Prostate gland (tissue), 2 donors: Measurements from ENCODE around the gene HSPG2. TPM values are rescaled to one million over a fixed set of nuclear protein-coding genes. Genes with fewer than 3 reads are reported as not detected.
A peak's percentile ranks its signal among the peaks of the same experiment; 100 is the strongest.

ENCODE experiments used
- DNase-seq: peaks from one replicate; pipeline ENCODE4 v3.0.0-alpha.2; 2019; ENCODE audit warnings: low spot score
- H3K27ac ChIP-seq, 2 donors: fragments of 200-600 bp; sonication (generic); 2 replicates each; pipeline ENCODE4 v1.5.1; 2017 to 2019
- H3K27me3 ChIP-seq: fragments of 200-600 bp; sonication (generic); replicated peaks from 2 replicates; pipeline ENCODE4 v1.5.1; 2019; ENCODE audit not compliant: insufficient read depth
- H3K36me3 ChIP-seq, 2 donors: fragments of 200-600 bp; sonication (generic); 1 replicate in 1 of 2; 2 replicates in 1 of 2; pipeline versions ENCODE4 v1.5.1 to v1.8.1; 2017 to 2019
- H3K4me1 ChIP-seq: fragments of 200-600 bp; sonication (generic); replicated peaks from 2 replicates; pipeline ENCODE4 v1.5.1; 2019
- H3K4me3 ChIP-seq, 2 donors: fragments of 200-600 bp; sonication (generic); 2 replicates each; pipeline ENCODE4 v1.5.1; 2017 to 2019
- H3K9me3 ChIP-seq: fragments of 200-600 bp; sonication (generic); 2 replicates; pipeline ENCODE4 v1.5.1; 2017
- POLR2A ChIP-seq: fragments of 450-650 bp; IDR thresholded peaks from one replicate; pipeline ENCODE4 v1.6.1; 2016; ENCODE audit warnings: antibody characterized with exemption, mild to moderate bottlenecking
- POLR2AphosphoS5 ChIP-seq: sonication (generic); formaldehyde crosslinking; IDR thresholded peaks from one replicate; pipeline ENCODE4 v1.6.1; 2017; ENCODE audit warnings: antibody characterized with exemption
- WGBS: methylation state at CpG from one replicate; pipeline ENCODE4 v1.1.5; 2018; 5-methylcytosine and 5-hydroxymethylcytosine counted together
- intact Hi-C: fragments of 100-400 bp; cut with DNase I; formaldehyde crosslinking; loops from one replicate; pipeline ENCODE4 v1.14.2; 2022
- total RNA-seq, 2 donors: library from RNA; depleted of rRNA; stranded (reverse); fragments of >200 nt; gene quantifications; one replicate each; pipeline ENCODE4 v1.1.0, GENCODE V29; 2016
- TF ChIP-seq, protein P1 (sequence below), 4 experiments: fragments of 200-600 bp in 2 of 4; fragments of 450-650 bp in 2 of 4; sonication (generic) in 2 of 4; IDR thresholded peaks; 1 replicate in 3 of 4; 2 replicates in 1 of 4; pipeline ENCODE4 v1.5.1; 2016 to 2019; ENCODE audit warnings: antibody characterized with exemption in 4 of 4, mild to moderate bottlenecking in 2 of 4, moderate library complexity in 2 of 4

Gene HSPG2
- total RNA-seq, 2 donors from 2014 or later, result 135 to 257 TPM

DNA sequence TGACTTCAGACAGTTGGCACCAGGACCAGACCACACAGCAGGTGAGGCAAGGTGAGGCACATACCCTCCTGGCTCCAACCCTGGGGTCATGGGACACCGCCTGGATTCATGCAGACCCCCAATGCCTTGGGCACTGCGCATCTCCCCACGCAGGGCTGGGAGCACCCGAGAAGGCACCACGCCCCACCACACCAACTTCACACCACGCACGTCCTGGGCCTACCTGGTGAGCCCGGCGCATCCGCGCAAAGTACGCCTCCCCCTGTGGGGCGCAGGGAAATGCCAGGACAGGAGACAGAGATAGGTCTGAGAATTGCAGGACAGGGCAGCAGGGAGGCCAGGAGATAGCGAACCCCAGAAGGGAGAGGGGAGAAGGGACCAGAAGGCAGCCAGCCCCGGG is 66.5 kb downstream of the HSPG2 start:
- no peak overlapping the region for H3K4me3 ChIP-seq
- intact Hi-C loops, result no loop called here
- no peak for DNase-seq
- H3K27me3 ChIP-seq, result no peaks in the 10 kb centered on the region
- 93% methylated on average over 14 of the region's 15 CpGs for WGBS
- H3K36me3 ChIP-seq, result peaks cover 9 to 12% of the 10 kb centered on the region in 2 donors
- H3K9me3 ChIP-seq, result no peaks in the 10 kb centered on the region
- H3K27ac ChIP-seq, result peak overlapping the region in 1 of 2 donors; percentile 37
- H3K4me1 ChIP-seq, result peaks cover 8% of the 10 kb centered on the region
- no peak for TF ChIP-seq POLR2AphosphoS5
- TF ChIP-seq, protein P1, sequence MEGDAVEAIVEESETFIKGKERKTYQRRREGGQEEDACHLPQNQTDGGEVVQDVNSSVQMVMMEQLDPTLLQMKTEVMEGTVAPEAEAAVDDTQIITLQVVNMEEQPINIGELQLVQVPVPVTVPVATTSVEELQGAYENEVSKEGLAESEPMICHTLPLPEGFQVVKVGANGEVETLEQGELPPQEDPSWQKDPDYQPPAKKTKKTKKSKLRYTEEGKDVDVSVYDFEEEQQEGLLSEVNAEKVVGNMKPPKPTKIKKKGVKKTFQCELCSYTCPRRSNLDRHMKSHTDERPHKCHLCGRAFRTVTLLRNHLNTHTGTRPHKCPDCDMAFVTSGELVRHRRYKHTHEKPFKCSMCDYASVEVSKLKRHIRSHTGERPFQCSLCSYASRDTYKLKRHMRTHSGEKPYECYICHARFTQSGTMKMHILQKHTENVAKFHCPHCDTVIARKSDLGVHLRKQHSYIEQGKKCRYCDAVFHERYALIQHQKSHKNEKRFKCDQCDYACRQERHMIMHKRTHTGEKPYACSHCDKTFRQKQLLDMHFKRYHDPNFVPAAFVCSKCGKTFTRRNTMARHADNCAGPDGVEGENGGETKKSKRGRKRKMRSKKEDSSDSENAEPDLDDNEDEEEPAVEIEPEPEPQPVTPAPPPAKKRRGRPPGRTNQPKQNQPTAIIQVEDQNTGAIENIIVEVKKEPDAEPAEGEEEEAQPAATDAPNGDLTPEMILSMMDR (IDR thresholded peaks at IDR 0.05), result no peak
- no peak for TF ChIP-seq POLR2A

- peaks cover 8% of the 10 kb centered on the region for H3K4me1 ChIP-seq
- H3K9me3 ChIP-seq, result no peaks in the 10 kb centered on the region
- H3K27ac ChIP-seq, result peak overlapping the region in 1 of 2 donors; percentile 37
- WGBS, result 44% methylated on average over 13 of the region's 13 CpGs
- intact Hi-C loops, result no loop called here
- H3K27me3 ChIP-seq, result no peaks in the 10 kb centered on the region
- peak; percentile 81 for DNase-seq
- no peak overlapping the region for H3K4me3 ChIP-seq
- peaks cover 7 to 12% of the 10 kb centered on the region in 2 donors for H3K36me3 ChIP-seq
- TF ChIP-seq POLR2A (no peak), POLR2AphosphoS5 (peak; percentile 55)
- TF ChIP-seq, protein P1 (IDR thresholded peaks at IDR 0.05), result no peak
Observed at GRCh38 chr1:21869620-21870121, 67.4 kb downstream of the HSPG2 start.

- no peak for DNase-seq
- H3K27me3 ChIP-seq, result no peaks in the 10 kb centered on the region
- WGBS, result 76% methylated on average over 12 of the region's 12 CpGs
- intact Hi-C loops, result no loop called here
- H3K9me3 ChIP-seq, result no peaks in the 10 kb centered on the region
- H3K27ac ChIP-seq, result no peak overlapping the region
- H3K36me3 ChIP-seq, result peaks cover 3 to 10% of the 10 kb centered on the region in 2 donors
- peaks cover 8% of the 10 kb centered on the region for H3K4me1 ChIP-seq
- TF ChIP-seq, protein P1 (IDR thresholded peaks at IDR 0.05), result no peak
- TF ChIP-seq POLR2AphosphoS5 (no peak), POLR2A (no peak)
- no peak overlapping the region for H3K4me3 ChIP-seq
Observed at GRCh38 chr1:21868941-21869454, 68.1 kb downstream of the HSPG2 start.

DNA sequence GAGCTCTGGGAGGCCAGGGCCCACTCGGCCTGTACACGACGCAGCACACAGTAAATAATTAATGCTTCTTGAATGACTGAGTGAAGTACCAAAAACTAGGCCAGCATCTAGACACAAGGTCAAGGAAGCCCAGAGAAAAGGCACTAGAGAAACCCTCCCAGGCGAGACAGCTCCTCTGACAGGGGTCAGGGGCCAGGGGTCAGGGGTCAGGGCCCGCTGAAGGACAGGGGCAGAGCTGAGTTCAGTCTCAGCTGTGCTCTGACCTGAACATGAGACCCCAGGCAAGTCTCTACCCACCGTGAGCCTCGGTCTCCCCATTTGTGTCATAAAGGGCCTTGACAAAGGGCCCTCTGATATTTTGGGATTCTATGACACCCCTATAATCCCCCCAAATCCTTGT is 68.6 kb downstream of the HSPG2 start:
- TF ChIP-seq POLR2AphosphoS5, result no peak
- TF ChIP-seq, protein P1 (IDR thresholded peaks at IDR 0.05), result no peak
- TF ChIP-seq POLR2A, result no peak
- intact Hi-C loops, result no loop called here
- no peak for DNase-seq
- H3K4me1 ChIP-seq, result peaks cover 8% of the 10 kb centered on the region
- no peaks in the 10 kb centered on the region for H3K9me3 ChIP-seq
- H3K27me3 ChIP-seq, result no peaks in the 10 kb centered on the region
- no peak overlapping the region for H3K4me3 ChIP-seq
- WGBS, result 86% methylated on average over 7 of the region's 7 CpGs
- H3K27ac ChIP-seq, result no peak overlapping the region
- H3K36me3 ChIP-seq, result peaks cover 0 to 5% of the 10 kb centered on the region in 2 donors

- Histone ChIP-seq H3K27ac (no peak overlapping the region), H3K9me3 (no peaks in the 10 kb centered on the region), H3K4me1 (peaks cover 8% of the 10 kb centered on the region), H3K36me3 (no peaks in the 10 kb centered on the region), H3K4me3 (no peak overlapping the region), H3K27me3 (no peaks in the 10 kb centered on the region)
- 68% methylated on average over 5 of the region's 5 CpGs for WGBS
- intact Hi-C loops, result no loop called here
- TF ChIP-seq POLR2AphosphoS5, result no peak
- TF ChIP-seq, protein P1 (IDR thresholded peaks at IDR 0.05), result no peak
- TF ChIP-seq POLR2A, result no peak
- no peak for DNase-seq
Observed at GRCh38 chr1:21867451-21867996, 69.6 kb downstream of the HSPG2 start.
